Vagina (tissue), 2 donors: Measurements from ENCODE around the gene BNIPL.

Source experiments
- POLR2A ChIP-seq, 2 donors: fragments of 450-650 bp; IDR thresholded peaks; one replicate each; pipeline ENCODE4 v1.6.1; 2017; ENCODE audit warnings: antibody characterized with exemption in 2 of 2, mild to moderate bottlenecking in 2 of 2, moderate library complexity in 2 of 2
- POLR2AphosphoS5 ChIP-seq, 2 donors: sonication (generic); formaldehyde crosslinking; IDR thresholded peaks; one replicate each; pipeline ENCODE4 v1.9.0; 2017; ENCODE audit warnings: antibody characterized with exemption in 2 of 2, mild to moderate bottlenecking in 2 of 2, low read depth in 1 of 2; ENCODE audit not compliant: insufficient read depth in 1 of 2

GRCh38 chr1:151048645-151049032, 12.3 kb downstream of the BNIPL start:
- TF ChIP-seq POLR2A (IDR thresholded peaks at IDR 0.05): no peak
- TF ChIP-seq POLR2AphosphoS5 (IDR thresholded peaks at IDR 0.05; ENCODE audit: insufficient read depth in 1 of 2, low read depth in 1 of 2): no peak
